Measurements from ENCODE around the gene ZC3H12C. TPM values are rescaled to one million over a fixed set of nuclear protein-coding genes. Genes with fewer than 3 reads are reported as not detected.
A peak's percentile ranks its signal among the peaks of the same experiment; 100 is the strongest.

ZC3H12C gene
- total and polyA plus RNA-seq, 2 of the 4 experiments (the other 2 are of a cell fraction): 4.2 to 15.8 TPM

DNA sequence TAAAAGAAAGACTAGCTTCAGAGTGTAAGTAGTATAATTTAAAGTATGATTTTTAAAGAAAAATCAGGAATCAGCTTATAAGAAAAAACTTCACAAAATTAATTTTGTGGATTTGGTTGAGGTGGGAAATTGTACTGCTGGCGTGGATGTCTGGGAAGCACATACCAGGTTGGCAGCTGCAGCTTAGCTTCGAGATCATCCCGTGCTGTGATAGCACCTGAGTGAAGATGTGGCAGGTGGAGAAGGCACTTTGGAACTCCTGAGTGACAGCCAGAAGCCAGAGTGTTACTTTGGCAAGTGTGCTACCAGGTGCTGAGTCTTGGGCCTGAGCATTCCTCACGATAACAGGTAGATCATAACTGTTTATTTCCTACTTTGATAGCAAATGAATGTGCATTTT, 17.7 kb downstream of the ZC3H12C start:
- H4K20me1 ChIP-seq (ENCODE audit: insufficient read depth, low read length): peaks cover 7% of the 10 kb centered on the region
- H4K5ac ChIP-seq (ENCODE audit: low read depth, low read length): no peak overlapping the region
- in situ Hi-C loops (cut with MboI; ENCODE audit: low sequenced_read_pairs) (no loop called here), dilution Hi-C loops (cut with HindIII; ENCODE audit: low sequenced_read_pairs, unreplicated experiment) (no loop called here), intact Hi-C loops (cut with micrococcal nuclease) (no loop called here)
- H3K4ac ChIP-seq (ENCODE audit: low read depth, low read length): no peak overlapping the region
- DNase-seq (no peak), ATAC-seq (ENCODE audit: low read depth) (no peak)
- H2AK5ac ChIP-seq (ENCODE audit: low read depth, low read length): no peak overlapping the region
- H2AK9ac ChIP-seq (replicated peaks; ENCODE audit: low read depth, low read length, poor library complexity): no peak overlapping the region
- H3K4me1 ChIP-seq (ENCODE audit: control insufficient read depth, insufficient read depth, low read length): no peaks in the 10 kb centered on the region
- 92% methylated on average over 2 of the region's 4 CpGs; no CpG with 5 or more reads in 1 of the 2 experiments for WGBS, 2 experiments (ENCODE audit: extremely low coverage in 2 of 2, insufficient read length in 1 of 2)
- H3K79me1 ChIP-seq (ENCODE audit: low read depth in 1 of 2, low read length in 2 of 2): peaks cover 19 to 50% of the 10 kb centered on the region in 2 experiments
- no TSS peak for BruUV-seq (replicated peaks)
- no peak overlapping the region for H2AFZ ChIP-seq (replicated peaks; ENCODE audit: low read length, poor library complexity)
- no peak overlapping the region for H2BK120ac ChIP-seq (ENCODE audit: low read depth, low read length)
- H3K27me3 ChIP-seq (ENCODE audit: control insufficient read depth, insufficient read depth, low read length): no peaks in the 10 kb centered on the region
- H3K56ac ChIP-seq (ENCODE audit: extremely low read depth, insufficient read depth, low read length): no peak overlapping the region
- no peak overlapping the region for H4K91ac ChIP-seq (ENCODE audit: insufficient read depth, low read depth, low read length)
- no peak overlapping the region for H3K4me2 ChIP-seq (ENCODE audit: low read depth, low read length)
- POLR2A ChIA-PET (ENCODE audit: unreplicated experiment): no interaction called here
- H3K36me3 ChIP-seq (ENCODE audit: control insufficient read depth, insufficient read depth, low read length): peaks cover 6% of the 10 kb centered on the region
- H2BK15ac ChIP-seq (ENCODE audit: low read depth, low read length): no peak overlapping the region
- no peak overlapping the region for H4K8ac ChIP-seq (ENCODE audit: low read depth in 2 of 2, low read length in 2 of 2)
- H2BK20ac ChIP-seq (ENCODE audit: low read depth, low read length): no peak overlapping the region
- no peak overlapping the region for H3K4me3 ChIP-seq (ENCODE audit: insufficient read depth, low read depth, low read length)
- H3K14ac ChIP-seq (replicated peaks; ENCODE audit: low read depth, low read length): no peak overlapping the region
- no peak for TF ChIP-seq MXI1 (IDR thresholded peaks at IDR 0.05; ENCODE audit: borderline replicate concordance, low read depth, low read length)
- TF ChIP-seq CHD1 (IDR thresholded peaks at IDR 0.05; ENCODE audit: low read depth, low read length): no peak
- TF ChIP-seq POLR2A (IDR thresholded peaks at IDR 0.05; ENCODE audit: low read depth, low read length): no peak
- TF ChIP-seq CEBPB (IDR thresholded peaks at IDR 0.05; ENCODE audit: low read depth, low read length): no peak
- no peak overlapping the region for H2BK5ac ChIP-seq (ENCODE audit: low read depth, low read length, poor library complexity, severe bottlenecking)
- CTCF ChIA-PET: interaction anchor here (0.6 kb wide), 2 partner anchors 34 to 885 kb away, joined by 3 to 4 read pairs; no protein-coding TSS in a partner anchor
- H3K9me3 ChIP-seq (ENCODE audit: control insufficient read depth, insufficient read depth, low read length): peaks cover 4% of the 10 kb centered on the region; the same call in 1 of the 2 replicates
- H3K18ac ChIP-seq (ENCODE audit: low read depth, low read length): no peak overlapping the region
- no peak overlapping the region for H3K27ac ChIP-seq (ENCODE audit: insufficient read depth, low read length)
- peak overlapping the region; percentile 80 for H3K23ac ChIP-seq (ENCODE audit: low read depth, low read length)
- no peak overlapping the region for H3K9ac ChIP-seq (ENCODE audit: low read depth, low read length)
- H3K9me1 ChIP-seq (ENCODE audit: insufficient read depth, low read length): peaks cover 13% of the 10 kb centered on the region

All from IMR-90 (cell line).